Activated CD8-positive, alpha-beta memory T cell treated with anti-CD3 and anti-CD28 coated beads for 4 hours (primary cell): ENCODE measurements around the gene PLXNB2.
"Not testable (repeated sequence)": the region's sequence is repeated elsewhere in the genome, so short reads cannot be mapped to it uniquely, and the experiment has no call there.

ENCODE experiments used
- DNase-seq, 2 donors: peaks; one replicate each; pipeline ENCODE4 v3.0.0-alpha.2; 2020; ENCODE audit warnings: low read depth in 2 of 2

PLXNB2 gene

GRCh38 chr22:50326956-50327710 lies 19.7 kb upstream of the PLXNB2 start, which contains the start of gene DENND6B:
DENND6B (minus strand) TSS chr22:50327012; CDS start chr22:50326988, 24 bp downstream.
- DNase-seq, result peak; percentile 13 to 27

- DNase-seq, result no peak
These were observed 18.9 kb upstream of the PLXNB2 start for GRCh38 chr22:50326225-50326955.

- no peak for DNase-seq
These were observed 18.2 kb upstream of the PLXNB2 start for GRCh38 chr22:50325444-50326224.

- no peak for DNase-seq
These were observed 16.5 kb upstream of the PLXNB2 start for GRCh38 chr22:50323900-50324299.

GRCh38 chr22:50322382-50323104 lies 15.1 kb upstream of the PLXNB2 start:
- DNase-seq, result not testable (repeated sequence)

GRCh38 chr22:50320671-50321325 lies 13.4 kb upstream of the PLXNB2 start:
- DNase-seq, result no peak

- DNase-seq, result no peak
These were observed 12.7 kb upstream of the PLXNB2 start for GRCh38 chr22:50320116-50320515.

GRCh38 chr22:50319503-50319951 lies 12.1 kb upstream of the PLXNB2 start:
- DNase-seq, result no peak

- DNase-seq, result no peak
These were observed 11.4 kb upstream of the PLXNB2 start for GRCh38 chr22:50318698-50319411.

- DNase-seq, result no peak
These were observed 10.9 kb upstream of the PLXNB2 start for GRCh38 chr22:50318356-50318697.

GRCh38 chr22:50317674-50318073 lies 10.2 kb upstream of the PLXNB2 start:
- no peak for DNase-seq

GRCh38 chr22:50317178-50317577 lies 9.7 kb upstream of the PLXNB2 start:
- DNase-seq, result no peak

- DNase-seq, result no peak
These were observed 8.9 kb upstream of the PLXNB2 start for GRCh38 chr22:50316114-50317065.

- DNase-seq, result no peak
These were observed 8.1 kb upstream of the PLXNB2 start for GRCh38 chr22:50315289-50316113.

GRCh38 chr22:50314455-50315288 lies 7.2 kb upstream of the PLXNB2 start:
- peak; percentile 43 to 53 for DNase-seq

GRCh38 chr22:50314081-50314454 lies 6.6 kb upstream of the PLXNB2 start:
- no peak for DNase-seq

- no peak for DNase-seq
These were observed 6.2 kb upstream of the PLXNB2 start for GRCh38 chr22:50313600-50313999.

- no peak for DNase-seq
These were observed 5.6 kb upstream of the PLXNB2 start for GRCh38 chr22:50313021-50313420.
